Measurements from ENCODE around the gene ATAD3B.

GRCh38 chr1:1540090-1540817 is 68.7 kb downstream of the ATAD3B start, which contains the start of gene TMEM240:
- TF ChIP-seq CTCF (IDR thresholded peaks at IDR 0.05; ENCODE audit: insufficient read depth, low read length, poor library complexity, severe bottlenecking) (no peak), EZH2phosphoT487 (conservative IDR thresholded peaks at IDR 0.05; ENCODE audit: low read length) (no peak)
